ENCODE data around the gene LETM1.

Gene LETM1

DNA sequence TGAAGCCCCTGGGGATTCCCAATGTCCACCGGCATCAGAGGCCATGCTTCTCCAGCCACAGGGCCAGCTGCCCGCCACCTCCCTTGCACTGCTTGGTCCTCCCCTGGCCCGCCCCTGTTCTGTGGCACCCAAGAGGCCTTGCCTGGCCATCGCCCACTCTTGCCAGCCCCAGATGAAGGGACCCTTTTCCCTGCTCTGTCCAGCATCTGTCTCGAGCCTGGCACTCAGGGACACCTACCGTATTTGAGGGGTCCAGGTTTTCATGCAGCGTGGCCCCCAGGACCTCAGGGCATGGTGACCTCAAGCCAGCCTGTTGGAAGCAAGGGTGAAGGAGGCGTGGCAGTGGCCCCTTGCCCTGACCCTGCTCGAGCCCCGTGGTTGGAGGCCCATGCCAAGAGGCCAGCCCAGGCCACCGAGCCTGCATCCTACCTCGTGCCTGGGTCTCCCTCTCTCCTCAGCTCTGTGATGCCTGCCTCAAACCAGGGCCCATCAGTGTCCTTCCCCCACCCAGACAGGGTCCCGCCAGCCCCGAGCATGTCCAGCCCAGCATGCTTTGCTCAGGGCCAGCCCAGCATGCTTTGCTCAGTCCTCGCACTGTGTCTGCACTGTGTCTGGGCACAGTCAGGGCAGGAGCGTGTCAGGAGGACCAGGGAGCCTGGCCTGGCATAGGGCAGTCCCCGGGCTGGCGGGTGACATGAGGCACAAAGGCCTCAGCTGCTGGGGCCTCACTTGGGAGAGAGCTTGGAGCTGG, 77.1 kb downstream of the LETM1 start:
- no peak for DNase-seq (ENCODE audit: low spot score)

DNA sequence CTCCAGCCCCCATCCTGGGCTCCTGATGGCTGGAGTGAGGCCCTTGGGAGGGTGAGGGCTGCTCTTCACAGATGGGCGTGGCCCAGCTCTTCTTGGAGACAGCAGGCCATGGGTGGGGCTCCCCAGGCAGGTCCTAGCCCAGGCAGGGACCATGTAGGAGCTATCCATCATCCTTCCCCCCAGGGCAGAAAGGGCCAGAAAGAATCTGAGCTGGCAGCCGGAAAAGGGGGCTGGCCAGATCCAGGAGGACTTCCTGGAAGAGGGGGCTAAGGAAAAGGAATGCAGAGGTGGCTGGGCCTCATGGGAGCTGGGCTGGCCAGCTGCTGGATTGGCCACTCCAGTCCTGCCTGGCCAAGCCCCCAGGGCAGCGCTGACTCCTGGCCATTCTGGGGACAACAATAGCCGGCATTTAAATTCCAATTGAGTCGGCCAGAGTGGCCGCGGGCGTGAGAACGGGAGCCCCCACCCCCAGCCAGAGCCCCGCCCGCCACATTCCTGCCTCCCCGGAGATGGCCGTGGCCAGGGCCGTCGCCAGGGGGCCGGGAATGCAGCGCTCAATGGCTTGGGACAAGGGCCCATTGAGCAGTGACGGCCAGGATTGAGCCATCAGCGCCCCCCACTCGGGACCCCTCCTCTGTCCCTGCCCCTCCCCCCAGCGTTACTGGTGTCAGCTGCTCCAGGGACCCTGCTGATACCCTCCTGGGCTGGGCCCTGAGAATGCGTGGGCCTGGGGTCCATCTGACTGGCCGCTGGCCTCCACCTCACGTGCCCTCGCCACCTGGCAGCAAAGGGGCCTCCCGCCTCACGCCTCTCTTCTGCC, 77.9 kb downstream of the LETM1 start:
- peak; percentile 62 for DNase-seq (ENCODE audit: low spot score)

DNA sequence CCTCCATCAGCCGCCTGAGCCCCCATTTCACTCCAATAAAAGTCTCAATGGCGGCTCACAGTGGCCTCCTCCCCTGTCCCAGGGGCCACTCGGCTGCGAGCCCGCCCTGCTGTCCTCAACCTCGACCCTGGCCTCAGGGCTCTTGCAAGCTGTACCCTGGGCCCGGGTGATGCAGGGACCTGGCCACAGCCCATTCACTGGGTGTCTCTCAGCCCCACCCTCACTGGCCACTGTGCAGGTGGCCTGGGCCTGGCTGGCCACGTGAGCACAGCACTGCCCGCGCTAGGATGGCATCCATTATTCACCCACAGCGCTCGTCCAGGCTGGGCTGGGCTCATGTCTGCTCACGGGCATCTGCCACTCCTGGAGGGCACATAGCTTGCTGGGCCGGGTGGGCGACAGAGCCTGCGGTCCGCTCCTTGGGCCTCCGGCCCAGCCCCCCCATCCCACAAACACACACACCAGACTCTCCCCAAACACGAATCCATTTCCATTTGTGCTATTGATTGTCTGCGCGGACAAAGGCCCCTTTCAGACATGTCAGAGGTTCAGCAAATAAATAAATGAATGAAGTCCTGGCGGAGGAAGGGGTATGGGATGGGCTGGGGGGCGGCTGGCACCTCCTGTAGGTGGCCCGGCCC, 79.3 kb downstream of the LETM1 start:
- no peak for DNase-seq (ENCODE audit: low spot score)

DNA sequence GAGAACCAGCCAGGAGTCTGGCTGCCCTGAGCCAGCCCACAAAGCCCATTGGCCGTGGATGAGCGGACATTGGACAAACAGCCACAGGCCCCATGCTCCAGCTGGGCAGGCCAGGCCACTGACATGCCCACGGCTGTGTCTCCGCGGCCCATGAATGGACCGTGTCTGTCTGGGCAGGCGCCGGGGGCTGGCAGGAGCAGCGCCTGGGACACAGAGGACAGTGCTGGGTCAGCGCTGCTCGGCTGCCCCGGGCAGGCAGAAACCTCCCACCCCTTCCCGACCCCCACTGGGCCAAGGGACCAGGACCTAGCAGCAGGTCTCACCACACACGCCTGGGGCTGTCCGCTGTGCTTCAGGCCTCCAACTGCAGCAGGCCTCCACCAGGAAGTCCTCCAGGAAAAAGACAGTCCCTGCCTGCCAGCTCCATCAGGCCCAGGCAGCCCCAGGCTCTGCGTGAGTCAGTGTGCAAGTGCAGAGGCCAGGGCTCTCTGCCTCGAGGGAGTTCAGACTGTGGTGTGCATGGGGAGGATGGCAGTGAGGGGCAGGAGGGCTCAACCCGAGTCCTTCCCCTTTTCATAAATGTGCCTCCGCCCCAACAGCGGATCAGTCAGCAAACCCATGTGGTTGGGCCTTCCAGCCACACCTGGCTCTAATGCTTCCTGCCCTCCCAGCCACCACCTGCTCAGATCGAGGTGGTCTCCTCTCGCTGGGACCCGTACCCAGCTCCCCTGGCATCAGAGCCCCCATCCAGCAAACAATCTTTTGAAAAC, 80.0 kb downstream of the LETM1 start:
- DNase-seq (ENCODE audit: low spot score): peak; percentile 35

DNA sequence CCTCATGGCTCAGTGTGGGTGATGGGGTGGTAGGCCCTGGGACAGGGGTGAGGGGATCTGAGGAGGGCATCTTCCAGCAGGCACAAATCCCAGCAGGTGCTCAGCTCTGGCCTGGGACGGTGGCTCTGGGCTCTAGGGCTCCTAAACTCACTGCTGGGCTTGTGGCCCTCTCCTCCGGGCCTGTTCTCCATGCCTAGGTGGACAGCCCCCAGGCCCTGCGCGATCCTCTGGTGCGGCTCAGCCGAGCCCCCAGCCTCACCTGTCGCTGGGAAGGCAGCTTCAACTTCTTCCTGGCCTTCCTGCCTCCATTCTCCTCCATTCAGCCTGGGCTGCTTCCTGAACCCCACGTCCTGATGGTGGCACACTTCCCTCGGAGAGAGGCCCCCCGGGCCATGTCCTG, 82.2 kb downstream of the LETM1 start:
- no peak for DNase-seq (ENCODE audit: low spot score)

DNA sequence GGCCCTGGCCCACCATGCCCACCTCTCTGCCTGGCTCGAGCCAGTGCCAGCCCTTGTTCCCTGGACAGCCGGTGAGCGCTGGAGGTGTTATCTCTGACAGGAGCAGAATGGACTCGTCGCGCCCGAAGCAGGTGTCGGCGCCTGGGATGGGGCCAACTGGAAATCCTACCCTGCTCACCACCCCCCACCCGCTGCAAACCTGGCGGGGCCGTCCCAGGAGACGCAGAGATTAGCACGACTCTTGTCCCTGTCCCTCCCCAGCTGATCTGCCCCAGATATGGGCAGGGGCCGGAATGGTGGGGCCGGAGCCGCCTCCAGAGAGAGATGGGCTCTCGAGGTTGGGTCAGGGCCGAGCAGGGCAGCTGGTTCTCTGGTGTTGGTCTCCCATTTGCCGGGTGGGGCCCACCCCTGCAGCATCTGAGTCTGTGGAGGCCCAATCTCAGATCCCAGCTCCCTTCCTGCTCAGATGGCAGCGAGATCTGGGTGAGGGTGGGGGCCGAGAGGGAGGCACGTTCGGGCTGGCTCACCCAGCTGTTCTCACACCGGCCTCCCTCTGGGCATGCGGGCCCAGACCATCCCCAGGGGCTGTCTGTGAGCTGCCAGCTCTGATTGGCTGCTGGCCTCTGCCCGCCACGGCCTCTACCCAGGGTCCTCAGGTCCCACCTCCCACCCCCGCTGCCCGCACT, 83.0 kb downstream of the LETM1 start:
- no peak for DNase-seq (ENCODE audit: low spot score)

DNA sequence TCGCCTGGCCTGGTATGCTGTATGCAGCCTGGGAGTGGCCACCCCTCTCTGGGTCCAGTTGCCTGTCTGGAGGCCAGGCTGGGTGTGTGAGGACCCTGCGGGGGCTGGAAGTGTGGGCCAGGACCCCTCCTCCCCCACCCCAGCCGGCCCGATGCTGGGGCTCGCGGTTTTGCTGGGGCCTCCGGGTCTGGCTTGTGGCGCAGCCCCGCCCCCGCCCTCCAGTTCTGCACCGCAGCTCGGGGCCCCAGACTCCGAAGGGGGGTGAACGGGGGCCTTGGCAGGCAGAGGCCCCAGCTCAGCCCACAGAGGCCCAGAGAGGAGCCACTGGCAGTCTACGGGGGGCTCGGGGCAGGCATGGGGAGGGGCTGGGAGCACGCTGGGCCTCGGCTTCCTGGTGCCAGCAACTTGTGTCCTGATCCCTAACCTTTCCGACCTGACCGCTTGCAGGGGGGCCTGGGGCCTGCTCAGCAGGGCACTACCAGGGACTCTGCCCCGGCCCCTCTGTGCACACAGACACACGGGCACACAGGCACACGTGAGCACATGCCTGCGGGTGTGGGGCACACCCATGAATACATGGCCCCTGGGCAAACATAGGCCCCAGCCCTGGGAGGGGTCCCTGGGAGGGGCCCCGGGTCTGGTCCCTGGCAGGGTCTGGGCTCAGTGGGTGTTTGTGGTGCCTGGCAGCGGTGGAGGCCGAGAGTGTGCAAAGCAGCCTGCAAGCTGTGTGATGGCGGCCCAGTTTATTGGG, 84.2 kb downstream of the LETM1 start:
- no peak for DNase-seq (ENCODE audit: low spot score)

DNA sequence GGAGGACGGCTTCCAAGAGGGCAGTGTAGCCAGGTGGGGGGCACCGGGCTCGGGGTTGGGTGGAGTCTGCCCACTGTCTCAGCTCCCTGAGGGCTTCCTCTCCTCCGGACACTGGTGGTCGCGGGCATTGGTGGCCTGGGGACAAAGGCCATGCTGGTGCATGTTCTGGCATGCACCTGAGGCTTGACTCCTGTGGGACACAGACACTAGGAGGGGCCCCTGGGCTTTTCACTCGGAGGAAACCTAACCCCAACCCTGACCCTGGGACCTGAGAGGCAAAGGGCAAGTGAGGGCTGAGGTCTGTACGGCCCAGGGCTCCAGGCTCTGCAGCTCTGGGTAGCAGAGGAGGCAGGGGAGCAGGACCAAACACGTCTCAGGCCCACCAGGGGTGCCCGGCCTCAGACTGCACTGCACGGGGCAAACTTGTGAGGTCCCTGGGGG, 85.1 kb downstream of the LETM1 start:
- DNase-seq (ENCODE audit: low spot score): no peak

DNA sequence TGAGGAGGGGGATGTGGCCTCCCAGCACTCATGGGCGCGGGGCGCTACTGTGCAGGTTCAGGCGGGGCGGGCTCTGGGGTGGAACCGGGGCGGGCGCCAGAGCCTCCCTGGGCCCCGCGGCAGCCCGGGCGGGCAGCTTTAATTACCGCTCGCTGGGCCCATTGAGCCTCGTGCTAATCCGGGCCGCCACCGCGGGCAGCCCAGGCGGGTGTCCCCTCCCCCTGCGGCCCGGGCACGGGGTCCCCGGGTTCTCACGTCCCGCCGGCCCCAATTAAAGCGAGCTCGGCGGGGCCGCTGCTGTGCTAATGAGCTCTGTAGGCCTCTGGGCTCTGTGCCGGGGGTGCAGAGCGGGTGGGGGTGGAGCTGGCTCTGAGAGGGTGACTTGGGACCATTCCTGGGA, 85.7 kb downstream of the LETM1 start:
- no peak for DNase-seq (ENCODE audit: low spot score)

DNA sequence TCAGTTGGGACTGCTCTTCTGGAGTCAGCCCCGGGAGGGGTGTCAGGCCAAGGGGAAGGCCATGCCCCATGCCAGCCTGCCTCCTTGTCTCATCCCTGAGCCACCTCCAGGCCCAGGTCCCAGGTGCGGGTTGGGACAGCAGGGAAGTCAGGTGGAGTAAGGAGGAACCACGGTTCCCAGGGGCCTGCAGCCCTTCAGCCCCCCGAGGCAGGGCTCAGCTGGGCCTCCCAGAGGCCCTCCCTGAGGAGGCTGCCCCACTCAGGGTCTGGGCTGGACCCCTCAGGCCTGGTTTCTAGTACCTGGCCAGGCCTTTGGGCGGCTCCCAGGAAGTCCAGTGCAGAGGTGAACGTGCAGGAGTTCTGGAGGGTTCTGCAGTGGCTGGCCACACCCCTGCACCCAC, 86.3 kb downstream of the LETM1 start:
- no peak for DNase-seq (ENCODE audit: low spot score)

DNA sequence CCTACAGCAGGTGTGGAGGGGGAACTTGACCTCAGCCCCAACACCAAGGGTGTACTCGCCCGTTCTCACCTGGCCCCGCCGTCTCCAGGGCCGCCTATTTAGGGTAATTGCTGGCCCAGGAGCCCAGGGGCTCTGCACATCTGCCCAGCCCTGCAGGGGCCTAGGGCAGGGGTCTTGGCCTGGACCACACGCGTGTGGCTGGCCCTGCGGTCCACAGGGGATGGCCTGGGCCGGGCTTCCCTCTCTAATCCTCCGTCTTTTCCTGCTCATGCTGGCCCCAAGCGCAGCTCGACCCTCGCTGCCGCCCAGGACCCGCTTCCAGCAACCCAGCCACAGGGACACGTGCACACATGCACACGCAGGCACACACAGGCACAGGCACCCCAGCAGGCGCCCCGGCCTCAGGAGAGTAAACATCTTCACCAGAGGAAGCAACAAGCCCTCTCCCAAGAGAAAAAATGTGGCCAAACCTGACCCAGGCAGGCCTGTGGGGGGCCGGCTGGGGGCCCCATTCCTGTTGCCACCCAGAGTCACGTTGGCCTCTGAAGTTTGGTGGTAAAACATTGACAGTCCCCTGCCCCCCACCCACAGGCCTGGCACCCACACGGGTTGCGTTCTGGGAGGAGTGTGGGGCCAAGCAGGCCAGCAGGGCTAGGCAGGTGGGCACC, 87.5 kb downstream of the LETM1 start:
- no peak for DNase-seq (ENCODE audit: low spot score)

DNA sequence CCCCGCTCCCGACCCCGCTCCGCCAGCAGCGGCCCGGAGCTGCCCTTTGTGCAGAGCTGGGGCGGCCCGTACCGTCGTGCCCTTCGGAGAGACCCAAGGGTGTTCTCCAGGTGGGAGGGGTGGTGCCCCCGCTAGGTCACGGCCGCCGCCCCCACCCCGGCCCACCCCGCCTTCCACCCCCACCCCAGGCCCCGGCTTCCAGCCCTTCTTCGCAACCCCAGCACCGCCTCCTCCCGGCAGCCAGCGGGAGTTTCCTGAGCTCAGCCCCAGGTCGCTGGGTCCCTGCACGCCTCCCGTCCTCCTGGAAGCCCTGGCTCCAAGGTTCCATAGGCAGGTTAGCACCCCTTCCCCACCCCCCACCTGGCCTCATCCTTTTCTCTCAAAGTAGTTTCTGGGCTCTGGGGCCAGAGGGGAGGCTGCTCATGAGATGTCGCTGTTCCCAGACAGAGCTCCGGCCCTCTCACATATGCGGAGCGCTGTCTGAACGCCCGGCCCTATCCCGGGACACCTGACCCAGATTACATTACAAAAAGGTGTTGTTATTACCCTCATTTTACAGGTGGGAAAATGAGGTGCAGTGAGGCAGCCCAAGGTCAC, 88.1 kb downstream of the LETM1 start:
- peak; percentile 62 for DNase-seq (ENCODE audit: low spot score)

DNA sequence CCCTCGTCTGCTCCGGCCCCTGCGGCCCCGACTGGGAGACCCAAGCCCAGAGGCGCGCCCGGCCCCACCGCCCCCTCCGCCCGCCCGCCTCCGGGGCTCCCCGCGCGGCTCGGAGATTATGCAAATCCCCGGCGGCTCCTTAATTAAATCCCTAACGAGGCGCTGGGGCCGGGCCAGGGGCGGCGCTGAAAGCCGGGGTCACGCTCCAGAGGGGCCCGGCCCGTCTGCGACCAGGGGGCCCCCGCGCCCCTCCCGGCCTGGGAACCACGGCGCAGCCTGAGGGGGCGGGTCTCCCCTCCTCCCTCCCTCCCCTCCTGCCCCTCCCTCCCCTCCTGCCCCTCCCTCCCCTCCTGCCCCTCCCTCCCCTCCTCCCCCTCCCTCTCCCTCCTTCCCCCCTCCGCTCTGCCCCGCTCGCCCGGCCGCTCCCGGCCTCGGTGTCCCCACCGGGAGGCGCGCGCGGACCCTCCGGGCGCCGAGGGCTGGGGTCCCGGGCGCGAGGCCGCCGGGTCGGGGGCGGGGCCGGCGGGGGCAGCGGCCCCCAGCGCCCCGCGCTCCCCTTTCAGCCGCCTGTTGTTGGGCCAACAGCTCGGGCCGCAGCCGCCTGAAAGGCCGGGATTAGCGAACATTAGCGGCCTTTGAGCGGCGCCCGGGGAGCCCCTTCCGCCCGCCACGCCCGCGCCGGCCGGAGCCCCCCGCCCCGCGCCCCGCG, 88.7 kb downstream of the LETM1 start:
- DNase-seq (ENCODE audit: low spot score): no peak

DNA sequence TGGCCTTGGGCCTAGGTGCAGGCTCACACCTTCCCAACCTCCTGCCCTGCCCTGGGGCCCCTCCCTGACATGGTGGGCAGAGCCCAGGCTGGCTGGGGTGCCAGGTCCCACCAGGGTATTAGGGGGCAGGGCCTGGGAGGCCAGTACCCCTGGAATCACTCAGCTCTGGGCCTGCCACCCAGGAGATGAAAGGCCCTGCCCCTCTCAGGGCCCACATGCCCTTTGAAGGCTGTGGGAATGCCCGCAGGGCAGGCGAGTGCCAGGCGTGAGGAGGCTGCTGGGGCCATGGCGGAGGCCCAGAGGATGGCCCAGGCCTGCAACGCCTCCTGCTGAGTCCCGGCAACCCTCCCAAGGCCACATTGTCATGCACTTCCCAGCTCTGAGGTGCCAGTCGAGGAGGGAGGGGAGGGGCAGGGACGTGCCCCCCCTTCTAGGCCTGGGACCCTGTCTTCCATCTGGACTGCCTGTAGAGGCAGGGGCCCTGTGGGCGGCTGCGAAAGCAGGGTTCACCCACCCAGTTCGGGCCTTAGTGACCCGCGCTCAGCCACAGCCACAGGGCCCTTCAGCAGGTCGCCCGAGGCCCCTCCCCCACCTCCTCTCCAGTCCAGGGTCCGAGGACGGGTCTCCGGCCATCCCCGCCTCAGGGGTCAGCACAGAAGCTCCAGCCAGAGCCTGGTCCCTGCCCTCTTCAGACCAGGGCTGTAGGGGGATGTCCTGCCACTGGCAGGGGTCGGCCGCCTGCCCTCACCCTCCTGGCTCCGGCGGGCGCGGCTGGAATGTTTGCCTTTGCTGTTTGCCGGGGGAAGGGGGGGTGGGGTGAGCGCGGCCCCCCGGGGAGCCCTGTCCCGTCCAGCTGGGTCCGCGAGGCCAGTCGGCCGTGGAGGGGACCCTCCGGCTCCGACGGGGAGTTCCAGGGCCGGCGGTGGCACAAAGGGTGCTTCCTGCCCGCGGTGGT, 89.6 kb downstream of the LETM1 start:
- no peak for DNase-seq (ENCODE audit: low spot score)

DNA sequence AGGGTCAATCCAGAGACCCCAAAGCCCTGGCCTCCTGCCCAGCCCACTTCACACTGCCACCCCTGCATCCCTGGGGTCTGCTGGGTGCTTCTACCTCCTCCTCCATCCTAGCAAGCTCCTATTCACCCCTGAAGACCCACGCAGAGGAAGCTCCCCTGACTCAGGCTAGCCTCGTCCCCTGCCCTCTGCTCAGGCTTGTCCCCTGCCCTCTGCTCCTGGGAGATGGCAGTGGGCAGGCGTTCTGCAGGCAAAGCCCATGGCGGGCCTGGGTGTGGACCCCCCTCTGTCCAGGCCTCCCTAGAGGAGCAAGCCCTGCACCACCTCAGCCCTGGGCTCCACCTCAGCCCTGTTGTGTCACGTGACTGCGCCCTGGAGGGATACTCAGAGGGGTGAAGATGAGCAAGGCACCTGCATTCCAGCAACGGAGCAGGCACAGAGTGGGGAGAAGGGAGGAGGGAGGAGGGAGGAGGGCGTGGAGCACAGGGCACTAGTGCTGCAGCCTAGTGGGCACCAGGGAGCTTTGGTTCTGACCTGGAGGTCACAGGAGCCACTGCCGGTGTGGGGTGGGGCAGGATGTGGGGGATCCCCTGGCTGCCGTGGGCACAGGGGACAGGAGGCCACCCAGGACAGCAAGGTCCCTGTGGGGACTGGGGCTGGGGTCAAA, 90.4 kb downstream of the LETM1 start:
- DNase-seq (ENCODE audit: low spot score): no peak

DNA sequence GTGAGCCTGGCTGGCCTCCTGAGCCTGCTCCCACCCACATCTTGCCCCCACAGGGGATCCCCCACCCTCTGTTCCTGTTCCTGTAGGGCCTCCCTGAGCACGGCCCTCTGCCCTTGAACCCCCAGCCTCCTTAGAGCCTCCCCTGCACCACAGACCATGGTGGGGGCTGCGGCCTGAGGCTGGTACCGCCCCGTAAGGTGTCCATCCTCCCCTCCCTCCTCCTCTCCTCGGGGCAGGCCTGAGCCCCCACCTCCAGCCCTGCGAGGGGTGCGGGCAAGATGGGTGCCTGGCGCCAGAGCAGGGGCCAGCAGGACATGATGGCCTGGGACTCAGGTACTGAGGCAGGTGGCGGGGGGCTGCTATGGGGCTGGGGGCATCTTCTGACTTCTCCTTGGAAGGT, 91.3 kb downstream of the LETM1 start:
- no peak for DNase-seq (ENCODE audit: low spot score)

DNA sequence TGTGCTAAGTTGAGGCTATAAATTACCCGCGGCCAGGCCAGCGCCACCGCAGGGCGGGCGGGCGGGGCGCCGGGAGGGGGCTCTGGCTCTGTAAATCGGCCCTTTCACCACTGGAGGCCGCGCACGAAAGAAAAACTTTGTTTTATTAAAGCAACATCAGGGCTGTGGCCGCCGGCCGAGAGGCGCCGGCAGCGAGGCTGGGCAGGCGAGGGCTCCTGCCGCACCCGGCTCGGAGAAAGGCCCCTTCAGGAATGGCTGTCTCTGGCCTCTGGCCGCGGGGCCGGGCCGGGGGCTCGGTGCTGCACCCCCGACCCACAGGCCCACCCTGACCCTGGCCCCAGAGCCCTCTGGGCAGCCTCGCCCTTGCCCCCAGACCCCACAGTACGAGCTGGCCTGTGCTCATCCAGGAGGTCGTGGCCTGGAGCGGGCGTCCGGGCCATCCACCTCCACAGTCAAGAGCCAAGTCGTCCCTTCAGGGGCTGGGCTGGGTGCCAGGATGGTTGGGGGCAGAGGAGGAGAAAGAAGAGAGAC, 92.3 kb downstream of the LETM1 start:
- DNase-seq (ENCODE audit: low spot score): peak; percentile 82

Measured in AG08395 (cell line).